PC-9 (cell line): ENCODE measurements around the gene TPRG1. TPM values are rescaled to one million over a fixed set of nuclear protein-coding genes. Genes with fewer than 3 reads are reported as not detected.

Source experiments
- BruUV-seq: library from RNA; stranded (reverse); fragments of 400-500 nt; replicated peaks from 2 replicates; lab custom pipeline; 2021; lab: Mats Ljungman, UMichigan
- CTCF ChIA-PET: fragments of 300-600 bp; sonication (Branson Sonifier 250); formaldehyde crosslinking; loops from one replicate; lab custom pipeline; 2022; ENCODE audit warnings: antibody characterized with exemption; lab: Charles Lee
- POLR2A ChIA-PET: fragments of 300-600 bp; sonication (Branson Sonifier 250); formaldehyde crosslinking; loops from one replicate; lab custom pipeline; 2022; ENCODE audit warnings: antibody characterized with exemption; ENCODE audit not compliant: unreplicated experiment; lab: Charles Lee
- DNase-seq, 2 experiments: peaks; one replicate each; pipeline versions ENCODE4 v3.0.0 to v3.0.0-alpha.2; 2015 to 2022; ENCODE audit warnings: mixed read lengths in 1 of 2
- H2AFZ ChIP-seq: fragments of 200-600 bp; sonication (generic); 2 replicates; pipeline ENCODE4 v1.8.1; 2017; ENCODE audit warnings: antibody characterized with exemption
- H3F3A ChIP-seq: fragments of 200-600 bp; sonication (generic); 2 replicates; pipeline ENCODE4 v1.8.1; 2017; ENCODE audit warnings: antibody characterized with exemption, mild to moderate bottlenecking, low read depth; ENCODE audit not compliant: insufficient read depth
- H3K27ac ChIP-seq: fragments of 200-600 bp; sonication (generic); 2 replicates; pipeline ENCODE4 v1.6.1; 2016; ENCODE audit warnings: mixed run types
- H3K27me3 ChIP-seq: fragments of 200-600 bp; sonication (generic); 2 replicates; pipeline ENCODE4 v1.6.1; 2016; ENCODE audit warnings: low read depth, mixed run types; ENCODE audit not compliant: insufficient read depth
- H3K36me3 ChIP-seq: fragments of 200-600 bp; sonication (generic); 2 replicates; pipeline ENCODE4 v1.6.1; 2016; ENCODE audit warnings: low read depth, mixed run types
- H3K4me1 ChIP-seq: fragments of 200-600 bp; sonication (generic); replicated peaks from 2 replicates; pipeline ENCODE4 v1.6.1; 2016; ENCODE audit warnings: mixed run types; ENCODE audit not compliant: insufficient read depth
- H3K4me2 ChIP-seq: fragments of 200-600 bp; sonication (generic); 2 replicates; pipeline ENCODE4 v1.6.1; 2017; ENCODE audit warnings: mixed run types
- H3K4me3 ChIP-seq: fragments of 200-600 bp; sonication (generic); 2 replicates; pipeline ENCODE4 v1.6.1; 2016; ENCODE audit warnings: mixed run types
- H3K79me2 ChIP-seq: fragments of 200-600 bp; sonication (generic); 2 replicates; pipeline ENCODE4 v1.6.1; 2017; ENCODE audit warnings: low read depth, mixed run types
- H3K9me2 ChIP-seq: fragments of 200-600 bp; sonication (generic); 2 replicates; pipeline ENCODE4 v1.8.1; 2017; ENCODE audit warnings: mild to moderate bottlenecking; ENCODE audit not compliant: insufficient read depth
- H3K9me3 ChIP-seq: fragments of 200-600 bp; sonication (generic); 2 replicates; pipeline ENCODE4 v1.8.1; 2016; ENCODE audit warnings: low read depth; ENCODE audit not compliant: insufficient read depth
- H4K20me1 ChIP-seq: fragments of 200-600 bp; sonication (generic); 2 replicates; pipeline ENCODE4 v1.8.1; 2017; ENCODE audit not compliant: insufficient read depth
- EZH2 ChIP-seq: fragments of 200-600 bp; sonication (generic); IDR thresholded peaks from 2 replicates; pipeline ENCODE4 v1.8.0; 2017; ENCODE audit warnings: antibody characterized with exemption, low read depth
- intact Hi-C: fragments of 100-400 bp; cut with micrococcal nuclease; formaldehyde crosslinking; loops from one replicate; pipeline ENCODE4 v1.10.0; 2022; ENCODE audit not compliant: unreplicated experiment
- total RNA-seq: library from RNA; stranded (reverse); gene quantifications from 2 replicates; pipeline ENCODE4 v1.2.3, GENCODE V29; 2021
- TF ChIP-seq, protein P1 (sequence below): fragments of 200-600 bp; sonication (generic); conservative IDR thresholded peaks from 2 replicates; pipeline ENCODE4 v1.6.1; 2017; ENCODE audit warnings: mixed run types, antibody characterized with exemption, mild to moderate bottlenecking, moderate library complexity

TPRG1 gene
- total RNA-seq, 1 experiment from 2014 or later, result 1.9 TPM

DNA sequence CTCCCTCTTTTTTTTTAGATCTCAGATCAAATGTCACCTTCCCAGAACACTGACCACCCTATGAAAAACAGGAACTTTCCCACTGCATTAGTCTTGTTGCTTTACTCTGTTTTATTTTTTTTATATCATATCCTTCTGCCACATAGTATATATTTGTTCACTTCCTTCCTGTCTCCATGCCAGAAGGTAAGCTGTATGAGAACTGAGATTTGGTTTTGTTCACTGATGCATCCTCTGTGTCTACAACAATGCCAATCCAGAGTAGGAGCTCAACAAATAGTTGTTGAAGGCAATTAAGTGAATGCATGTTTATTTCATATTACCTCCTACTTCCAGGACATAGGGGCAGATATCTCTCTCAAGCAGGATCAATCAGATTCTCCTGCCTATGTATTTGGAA is 114.4 kb downstream of the TPRG1 start:
- H3F3A ChIP-seq, result no peaks in the 10 kb centered on the region
- DNase-seq, result no peak
- H3K4me3 ChIP-seq, result no peak overlapping the region
- no TSS peak for BruUV-seq
- H3K9me3 ChIP-seq, result no peaks in the 10 kb centered on the region
- H3K9me2 ChIP-seq, result no peaks in the 10 kb centered on the region
- H3K79me2 ChIP-seq, result no peaks in the 10 kb centered on the region
- ChIA-PET CTCF (no interaction called here), POLR2A (no interaction called here)
- intact Hi-C loops, result no loop called here
- TF ChIP-seq EZH2, result no peak
- TF ChIP-seq, protein P1, sequence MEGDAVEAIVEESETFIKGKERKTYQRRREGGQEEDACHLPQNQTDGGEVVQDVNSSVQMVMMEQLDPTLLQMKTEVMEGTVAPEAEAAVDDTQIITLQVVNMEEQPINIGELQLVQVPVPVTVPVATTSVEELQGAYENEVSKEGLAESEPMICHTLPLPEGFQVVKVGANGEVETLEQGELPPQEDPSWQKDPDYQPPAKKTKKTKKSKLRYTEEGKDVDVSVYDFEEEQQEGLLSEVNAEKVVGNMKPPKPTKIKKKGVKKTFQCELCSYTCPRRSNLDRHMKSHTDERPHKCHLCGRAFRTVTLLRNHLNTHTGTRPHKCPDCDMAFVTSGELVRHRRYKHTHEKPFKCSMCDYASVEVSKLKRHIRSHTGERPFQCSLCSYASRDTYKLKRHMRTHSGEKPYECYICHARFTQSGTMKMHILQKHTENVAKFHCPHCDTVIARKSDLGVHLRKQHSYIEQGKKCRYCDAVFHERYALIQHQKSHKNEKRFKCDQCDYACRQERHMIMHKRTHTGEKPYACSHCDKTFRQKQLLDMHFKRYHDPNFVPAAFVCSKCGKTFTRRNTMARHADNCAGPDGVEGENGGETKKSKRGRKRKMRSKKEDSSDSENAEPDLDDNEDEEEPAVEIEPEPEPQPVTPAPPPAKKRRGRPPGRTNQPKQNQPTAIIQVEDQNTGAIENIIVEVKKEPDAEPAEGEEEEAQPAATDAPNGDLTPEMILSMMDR, result no peak
- H4K20me1 ChIP-seq, result no peaks in the 10 kb centered on the region
- no peak overlapping the region for H3K27ac ChIP-seq
- no peaks in the 10 kb centered on the region for H3K4me1 ChIP-seq
- H3K36me3 ChIP-seq, result no peaks in the 10 kb centered on the region
- no peak overlapping the region for H2AFZ ChIP-seq
- H3K4me2 ChIP-seq, result no peak overlapping the region
- no peaks in the 10 kb centered on the region for H3K27me3 ChIP-seq

DNA sequence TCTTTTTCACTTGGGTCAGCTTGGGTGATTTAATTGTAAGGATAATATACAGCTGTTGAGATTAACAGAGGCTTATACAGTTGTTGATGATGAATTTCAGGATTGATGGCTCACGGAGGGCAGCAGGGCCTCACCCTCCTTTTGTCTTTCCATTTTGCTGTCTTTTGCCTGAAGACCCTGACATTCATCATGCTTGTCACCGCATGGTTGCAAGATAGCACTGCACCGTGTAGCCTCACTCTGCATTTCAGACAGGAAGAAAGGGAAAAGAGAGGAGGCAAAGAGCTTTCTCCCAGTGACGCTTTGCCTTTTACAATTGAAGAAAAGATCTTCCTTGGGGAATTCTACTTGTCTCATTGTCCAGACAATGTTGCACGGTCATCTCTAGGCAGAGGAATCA is 115.1 kb downstream of the TPRG1 start:
- no peaks in the 10 kb centered on the region for H3F3A ChIP-seq
- ChIA-PET CTCF (no interaction called here), POLR2A (no interaction called here)
- no peak overlapping the region for H3K4me2 ChIP-seq
- H2AFZ ChIP-seq, result no peak overlapping the region
- intact Hi-C loops, result no loop called here
- H3K27me3 ChIP-seq, result no peaks in the 10 kb centered on the region
- BruUV-seq, result no TSS peak
- H3K79me2 ChIP-seq, result no peaks in the 10 kb centered on the region
- H3K27ac ChIP-seq, result no peak overlapping the region
- H4K20me1 ChIP-seq, result no peaks in the 10 kb centered on the region
- no peaks in the 10 kb centered on the region for H3K9me2 ChIP-seq
- H3K36me3 ChIP-seq, result no peaks in the 10 kb centered on the region
- H3K9me3 ChIP-seq, result no peaks in the 10 kb centered on the region; the same call in 1 of the 2 replicates
- DNase-seq, result no peak
- no peak overlapping the region for H3K4me3 ChIP-seq
- H3K4me1 ChIP-seq, result no peaks in the 10 kb centered on the region
- TF ChIP-seq, protein P1, result no peak
- TF ChIP-seq EZH2, result no peak

DNA sequence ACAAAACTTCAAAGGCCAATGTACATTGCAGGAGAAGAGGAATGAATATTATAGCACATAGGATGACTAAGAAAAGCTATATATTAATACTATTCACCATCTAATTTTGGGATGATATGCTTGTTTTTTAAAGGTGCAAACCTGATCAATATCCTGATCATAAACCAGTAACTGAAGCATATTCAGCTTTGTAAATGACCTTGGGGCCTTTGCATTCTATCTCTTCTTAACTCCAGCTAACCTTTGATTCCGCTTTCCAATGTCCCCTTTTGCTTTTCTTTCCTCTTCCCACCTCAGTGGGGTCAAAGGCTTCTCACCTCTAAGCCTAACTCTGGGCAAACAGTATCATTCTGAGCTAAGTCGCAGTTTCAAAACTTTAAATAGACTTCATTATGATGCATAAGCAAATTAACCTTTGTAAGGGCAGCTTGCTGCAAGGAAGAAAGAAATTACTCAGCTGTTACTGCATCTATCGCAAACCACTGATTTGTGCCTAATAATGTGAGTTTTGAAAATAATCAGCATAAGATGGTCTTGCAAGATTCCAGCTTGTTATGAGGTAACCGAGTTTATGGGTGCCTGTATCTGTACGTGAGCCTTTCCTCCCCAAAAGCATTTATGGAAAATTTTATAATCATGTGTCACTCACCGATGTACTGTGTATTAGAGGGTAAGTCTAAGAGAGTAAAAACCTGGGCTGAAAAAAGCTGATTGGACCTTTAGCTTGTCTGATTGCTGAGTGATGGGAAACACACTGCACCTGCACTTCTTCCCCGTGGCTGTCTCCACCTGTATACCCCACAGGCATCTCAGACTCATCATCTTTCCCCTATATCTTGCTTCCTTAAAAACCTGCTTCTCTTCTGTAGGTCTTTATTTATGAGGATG is 116.8 kb downstream of the TPRG1 start:
- intact Hi-C loops, result no loop called here
- POLR2A ChIA-PET, result interaction anchor here (0.6 kb wide), 1 partner anchor 36 kb away, joined by 4 read pairs; no protein-coding TSS in a partner anchor
- CTCF ChIA-PET, result no interaction called here

More for the DNA sequence above, 116.8 kb downstream of the TPRG1 start:
- H3K27me3 ChIP-seq, result no peaks in the 10 kb centered on the region
- H3K27ac ChIP-seq, result no peak overlapping the region
- no peaks in the 10 kb centered on the region for H3K79me2 ChIP-seq
- TF ChIP-seq EZH2, result no peak
- TF ChIP-seq, protein P1, result no peak
- peaks cover 12% of the 10 kb centered on the region; the same call in 1 of the 2 replicates for H3F3A ChIP-seq
- no TSS peak for BruUV-seq
- DNase-seq, result no peak
- H4K20me1 ChIP-seq, result no peaks in the 10 kb centered on the region
- no peak overlapping the region for H3K4me2 ChIP-seq
- no peak overlapping the region for H3K4me3 ChIP-seq
- no peaks in the 10 kb centered on the region for H3K36me3 ChIP-seq
- no peak overlapping the region for H2AFZ ChIP-seq
- H3K4me1 ChIP-seq, result peaks cover 11% of the 10 kb centered on the region
- H3K9me3 ChIP-seq, result peaks cover 3% of the 10 kb centered on the region; the same call in 1 of the 2 replicates
- H3K9me2 ChIP-seq, result no peaks in the 10 kb centered on the region
